HG02798 (cell line): ENCODE results near the gene ZPLD1.

Source experiments
- ATAC-seq: cut with Tn5 transposase; IDR thresholded peaks from one replicate; pipeline ENCODE4 v1.9.1; 2021; ENCODE audit warnings: mild to moderate bottlenecking; ENCODE audit not compliant: unreplicated experiment, poor library complexity

ZPLD1 gene

GRCh38 chr3:102434715-102435114, at the start of gene ZPLD1:
Gene ZPLD1 (plus strand): TSS chr3:102435015. CDS start chr3:102438488, 3,473 bp downstream.
- no peak for ATAC-seq

- no peak for ATAC-seq
Measured at GRCh38 chr3:102390171-102390864, 44.5 kb upstream of the ZPLD1 start.

- no peak for ATAC-seq
Measured at GRCh38 chr3:102390916-102391315, 43.9 kb upstream of the ZPLD1 start.

- ATAC-seq: no peak
Measured at GRCh38 chr3:102391491-102391890, 43.3 kb upstream of the ZPLD1 start.

GRCh38 chr3:102394517-102394916, 40.3 kb upstream of the ZPLD1 start:
- no peak for ATAC-seq

- ATAC-seq: no peak
Measured at GRCh38 chr3:102398176-102398575, 36.6 kb upstream of the ZPLD1 start.

GRCh38 chr3:102398666-102399065, 36.1 kb upstream of the ZPLD1 start:
- ATAC-seq: no peak

- ATAC-seq: no peak
Measured at GRCh38 chr3:102400142-102400541, 34.7 kb upstream of the ZPLD1 start.

GRCh38 chr3:102400766-102401165, 34.0 kb upstream of the ZPLD1 start:
- no peak for ATAC-seq

GRCh38 chr3:102410616-102411015, 24.2 kb upstream of the ZPLD1 start:
- ATAC-seq: no peak

- ATAC-seq: peak; percentile 75
Measured at GRCh38 chr3:102415553-102415952, 19.3 kb upstream of the ZPLD1 start.

GRCh38 chr3:102419786-102420185, 15.0 kb upstream of the ZPLD1 start:
- no peak for ATAC-seq

- ATAC-seq: no peak
Measured at GRCh38 chr3:102441832-102442231, 7.0 kb downstream of the ZPLD1 start.

GRCh38 chr3:102443021-102443420, 8.2 kb downstream of the ZPLD1 start:
- ATAC-seq: no peak

GRCh38 chr3:102444101-102444500, 9.3 kb downstream of the ZPLD1 start:
- ATAC-seq: no peak

GRCh38 chr3:102447272-102447671, 12.5 kb downstream of the ZPLD1 start:
- no peak for ATAC-seq

- ATAC-seq: no peak
Measured at GRCh38 chr3:102449341-102449740, 14.5 kb downstream of the ZPLD1 start.

GRCh38 chr3:102449930-102450329, 15.1 kb downstream of the ZPLD1 start:
- ATAC-seq: no peak

- ATAC-seq: no peak
Measured at GRCh38 chr3:102450976-102451375, 16.2 kb downstream of the ZPLD1 start.

- ATAC-seq: no peak
Measured at GRCh38 chr3:102451543-102451942, 16.7 kb downstream of the ZPLD1 start.

- no peak for ATAC-seq
Measured at GRCh38 chr3:102454181-102454580, 19.4 kb downstream of the ZPLD1 start.

- ATAC-seq: no peak
Measured at GRCh38 chr3:102457644-102458043, 22.8 kb downstream of the ZPLD1 start.
